ENCODE measurements around the gene PLG.
"Not testable (repeated sequence)": the region's sequence is repeated elsewhere in the genome, so short reads cannot be mapped to it uniquely, and the experiment has no call there.

The PLG gene

DNA sequence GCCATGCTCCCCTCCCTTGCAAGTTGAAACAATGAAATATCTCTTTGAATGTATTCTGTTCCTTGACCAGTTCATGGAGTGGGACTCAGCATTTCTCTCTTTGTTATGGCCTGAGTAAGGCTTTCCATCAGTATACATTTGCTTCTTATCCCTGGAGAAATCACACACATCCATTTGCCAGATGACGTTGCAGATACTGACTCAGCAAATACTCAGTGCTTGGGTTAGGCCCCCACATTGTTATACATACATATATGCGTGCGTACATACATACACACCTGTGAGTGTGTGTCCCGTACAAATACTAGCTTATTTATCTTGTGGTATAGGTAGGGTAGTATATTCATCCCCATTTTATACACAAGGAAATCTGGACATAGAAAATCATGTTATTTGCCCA is 72.4 kb downstream of the PLG start:
- DNase-seq (ENCODE audit: low read depth in 2 of 3, low spot score in 2 of 3) = no peak

GRCh38 chr6:160775792-160776580 is 73.9 kb downstream of the PLG start:
- DNase-seq (ENCODE audit: low read depth in 2 of 3, low spot score in 2 of 3) = no peak

DNA sequence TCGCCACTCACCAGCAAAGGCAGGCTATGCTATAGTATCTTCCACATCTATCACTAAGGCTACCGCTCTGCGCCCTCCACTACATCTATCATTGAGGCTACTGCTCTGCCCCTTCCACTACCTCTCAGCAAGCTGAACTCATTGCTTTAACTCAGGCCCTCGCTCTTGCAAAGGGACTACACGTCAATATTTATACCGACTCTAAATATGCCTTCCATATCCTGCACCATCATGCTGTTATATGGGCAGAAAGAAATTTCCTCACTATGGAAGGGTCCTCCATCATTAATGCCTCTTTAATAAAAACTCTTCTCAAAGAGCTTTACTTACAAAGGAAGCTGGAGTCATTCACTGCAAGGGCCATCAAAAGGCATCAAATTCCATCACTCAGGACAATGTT is 77.1 kb downstream of the PLG start:
- DNase-seq (ENCODE audit: low read depth in 2 of 3, low spot score in 2 of 3) = not testable (repeated sequence)

GRCh38 chr6:160780656-160781055 is 78.6 kb downstream of the PLG start:
- DNase-seq (ENCODE audit: low read depth in 2 of 3, low spot score in 2 of 3) = not testable (repeated sequence)

GRCh38 chr6:160781298-160781697 is 79.3 kb downstream of the PLG start:
- no peak for DNase-seq (ENCODE audit: low read depth in 2 of 3, low spot score in 2 of 3)

DNA sequence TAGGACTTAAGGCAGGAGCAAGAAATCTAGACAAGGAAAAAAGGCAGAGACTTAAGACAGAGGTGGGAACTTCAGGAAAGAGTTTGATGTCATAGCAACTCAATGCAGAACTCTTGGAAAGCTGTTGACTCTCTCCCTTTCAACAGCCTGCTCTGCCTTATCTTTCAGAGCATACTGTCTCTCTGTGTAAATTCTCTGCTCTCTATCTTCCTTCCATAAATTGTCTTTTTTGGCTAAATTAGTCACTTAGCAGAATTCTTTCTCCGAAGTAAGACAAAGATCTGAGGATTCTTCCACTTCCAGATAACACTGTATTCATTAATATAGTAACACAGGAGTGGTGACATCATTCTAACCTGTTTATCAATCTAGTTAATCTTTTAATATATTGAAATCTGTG is 80.2 kb downstream of the PLG start:
- no peak for DNase-seq (ENCODE audit: low read depth in 2 of 3, low spot score in 2 of 3)

GRCh38 chr6:160783741-160784140 is 81.7 kb downstream of the PLG start:
- no peak for DNase-seq (ENCODE audit: low read depth in 2 of 3, low spot score in 2 of 3)

GRCh38 chr6:160788126-160788525 is 86.1 kb downstream of the PLG start:
- not testable (repeated sequence) for DNase-seq (ENCODE audit: low read depth in 2 of 3, low spot score in 2 of 3)

DNA sequence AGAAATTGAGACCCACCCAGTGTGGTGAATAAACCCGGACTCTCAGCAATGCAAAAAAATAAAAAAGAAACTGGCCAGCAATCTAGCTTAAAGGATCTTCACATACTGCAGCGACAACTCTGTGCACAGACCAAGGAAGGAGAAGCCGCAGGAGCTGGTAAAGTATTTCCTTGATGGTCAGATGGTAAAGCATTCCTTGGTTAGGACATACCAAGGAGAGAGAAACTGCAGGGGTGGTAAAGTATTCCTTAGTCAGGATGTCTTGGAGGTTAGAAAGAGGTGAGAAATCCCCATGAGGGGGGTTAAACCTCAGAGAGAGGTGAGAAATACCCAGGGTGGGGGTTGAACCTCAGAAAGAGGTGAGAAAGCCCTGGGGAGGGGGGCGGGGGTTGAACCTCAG is 86.8 kb downstream of the PLG start:
- no peak for DNase-seq (ENCODE audit: low read depth in 2 of 3, low spot score in 2 of 3)

GRCh38 chr6:160789263-160790027 is 87.4 kb downstream of the PLG start:
- no peak for DNase-seq (ENCODE audit: low read depth in 2 of 3, low spot score in 2 of 3)

GRCh38 chr6:160790028-160790792 is 88.2 kb downstream of the PLG start:
- DNase-seq (ENCODE audit: low read depth in 2 of 3, low spot score in 2 of 3) = no peak

- DNase-seq (ENCODE audit: low read depth in 2 of 3, low spot score in 2 of 3) = no peak
Observed at GRCh38 chr6:160791459-160791858, 89.4 kb downstream of the PLG start.

DNA sequence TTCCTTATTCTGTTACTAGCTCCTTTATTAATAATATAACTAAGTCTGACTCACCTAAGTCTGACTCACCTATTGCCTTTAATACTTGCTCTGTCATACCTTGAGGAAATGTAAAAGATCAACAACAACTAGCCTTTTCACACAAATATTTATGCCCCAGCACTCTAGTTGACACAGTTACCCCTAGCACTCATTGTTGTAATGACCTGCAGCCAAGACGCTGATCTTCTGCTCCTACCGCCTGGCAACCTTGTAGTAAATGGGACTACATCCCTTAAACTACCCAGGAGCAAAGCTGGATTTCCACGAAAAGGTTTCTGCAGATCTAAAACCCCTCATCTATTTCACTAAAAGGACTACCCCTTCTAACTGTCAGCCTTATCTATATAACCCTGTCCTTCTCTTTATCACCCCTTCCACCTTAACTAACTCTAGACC is 90.0 kb downstream of the PLG start:
- DNase-seq (ENCODE audit: low read depth in 2 of 3, low spot score in 2 of 3) = no peak

- no peak for DNase-seq (ENCODE audit: low read depth in 2 of 3, low spot score in 2 of 3)
Observed at GRCh38 chr6:160792708-160793107, 90.7 kb downstream of the PLG start.

DNA sequence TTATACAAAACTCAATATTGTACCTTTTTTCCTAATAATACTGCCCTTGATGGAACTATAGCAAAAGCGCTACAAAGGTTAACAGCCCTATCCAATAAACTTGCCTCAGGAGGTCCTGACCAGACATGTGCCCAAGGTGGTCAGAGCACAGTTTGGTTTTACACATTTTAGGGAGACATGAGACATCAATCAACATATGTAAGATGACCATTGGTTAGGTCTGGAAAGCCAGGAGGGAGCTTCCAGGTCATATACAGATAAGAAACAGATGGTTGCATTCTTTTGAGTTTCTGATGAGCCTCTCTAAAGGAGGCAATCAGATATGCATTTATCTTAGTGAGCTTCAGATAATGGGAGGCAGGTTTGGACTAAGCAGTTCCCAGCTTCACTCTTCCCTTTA is 91.6 kb downstream of the PLG start:
- DNase-seq (ENCODE audit: low read depth in 2 of 3, low spot score in 2 of 3) = no peak

- DNase-seq (ENCODE audit: low read depth in 2 of 3, low spot score in 2 of 3) = no peak
Observed at GRCh38 chr6:160795721-160796120, 93.7 kb downstream of the PLG start.

DNA sequence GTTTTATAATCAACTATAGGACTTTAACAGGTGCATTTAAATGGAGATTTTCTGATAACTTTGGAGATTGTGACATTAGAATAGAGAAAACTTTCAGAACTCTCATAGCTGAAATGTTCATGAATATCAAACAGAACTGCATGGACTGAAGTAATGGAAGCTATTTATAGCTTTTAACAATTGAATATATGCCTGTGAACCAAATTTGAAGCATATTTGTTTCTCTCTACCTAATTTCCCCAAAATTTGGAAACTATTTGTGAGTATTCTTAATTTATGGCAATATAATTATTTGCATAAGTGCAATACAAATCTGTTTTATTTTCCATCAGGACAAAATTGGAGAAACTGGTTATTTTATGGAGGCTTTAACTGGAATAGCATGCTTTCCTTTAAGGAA is 96.6 kb downstream of the PLG start:
- DNase-seq (ENCODE audit: low read depth in 2 of 3, low spot score in 2 of 3) = no peak

GRCh38 chr6:160799801-160800506 is 97.9 kb downstream of the PLG start:
- no peak for DNase-seq (ENCODE audit: low read depth in 2 of 3, low spot score in 2 of 3)

GRCh38 chr6:160801418-160801817 is 99.4 kb downstream of the PLG start:
- DNase-seq (ENCODE audit: low read depth in 2 of 3, low spot score in 2 of 3) = no peak

GRCh38 chr6:160802049-160802448 is 100.0 kb downstream of the PLG start:
- DNase-seq (ENCODE audit: low read depth in 2 of 3, low spot score in 2 of 3) = not testable (repeated sequence)

Measured in activated CD8-positive, alpha-beta memory T cell treated with anti-CD3 and anti-CD28 coated beads for 48 hours (primary cell).